ENCODE measurements around the gene PALD1.

PALD1 gene

GRCh38 chr10:70582793-70583668 lies 104.5 kb downstream of the PALD1 start:
- ChIA-PET POLR2A (no interaction called here), CTCF (no interaction called here)
- TF ChIP-seq SUZ12 (IDR thresholded peaks at IDR 0.05) (no peak), TARDBP (IDR thresholded peaks at IDR 0.05) (no peak), ARNT (IDR thresholded peaks at IDR 0.05) (no peak)
- TF ChIP-seq, protein P1, sequence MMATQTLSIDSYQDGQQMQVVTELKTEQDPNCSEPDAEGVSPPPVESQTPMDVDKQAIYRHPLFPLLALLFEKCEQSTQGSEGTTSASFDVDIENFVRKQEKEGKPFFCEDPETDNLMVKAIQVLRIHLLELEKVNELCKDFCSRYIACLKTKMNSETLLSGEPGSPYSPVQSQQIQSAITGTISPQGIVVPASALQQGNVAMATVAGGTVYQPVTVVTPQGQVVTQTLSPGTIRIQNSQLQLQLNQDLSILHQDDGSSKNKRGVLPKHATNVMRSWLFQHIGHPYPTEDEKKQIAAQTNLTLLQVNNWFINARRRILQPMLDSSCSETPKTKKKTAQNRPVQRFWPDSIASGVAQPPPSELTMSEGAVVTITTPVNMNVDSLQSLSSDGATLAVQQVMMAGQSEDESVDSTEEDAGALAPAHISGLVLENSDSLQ (IDR thresholded peaks at IDR 0.05): no peak
- no peak for DNase-seq (ENCODE audit: extremely low spot score)

DNA sequence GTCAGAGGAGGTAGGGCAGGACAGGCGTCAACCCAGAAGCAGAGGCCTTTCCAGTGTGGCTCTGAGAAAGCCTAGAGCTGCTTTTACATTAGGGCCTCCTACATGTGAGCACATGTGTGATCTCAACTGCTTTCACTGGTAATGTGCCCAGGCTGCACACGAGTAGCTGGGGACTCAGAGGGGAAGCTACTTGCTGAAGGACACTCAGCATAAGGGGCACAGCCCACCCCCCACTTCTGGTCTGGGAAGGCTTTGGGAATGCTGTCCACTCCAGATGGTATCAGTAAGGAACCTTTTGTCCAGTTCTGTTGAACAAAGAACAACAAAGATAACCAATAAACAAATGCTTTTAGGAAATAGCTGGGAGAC lies 105.1 kb downstream of the PALD1 start:
- TF ChIP-seq L3MBTL2 (conservative IDR thresholded peaks at IDR 0.05) (no peak), BHLHE40 (IDR thresholded peaks at IDR 0.05; ENCODE audit: borderline replicate concordance) (no peak), CTBP1 (IDR thresholded peaks at IDR 0.05; ENCODE audit: borderline replicate concordance) (no peak), ELF4 (IDR thresholded peaks at IDR 0.05) (no peak), LEF1 (IDR thresholded peaks at IDR 0.05; ENCODE audit: borderline replicate concordance) (no peak), ZNF384 (IDR thresholded peaks at IDR 0.05) (no peak), SUZ12 (IDR thresholded peaks at IDR 0.05) (no peak), TARDBP (IDR thresholded peaks at IDR 0.05) (no peak), SP1 (IDR thresholded peaks at IDR 0.05) (no peak), FOXA1 (IDR thresholded peaks at IDR 0.05) (no peak), FOXM1 (IDR thresholded peaks at IDR 0.05; ENCODE audit: borderline replicate concordance) (no peak), NFRKB (IDR thresholded peaks at IDR 0.05) (no peak), ARNT (IDR thresholded peaks at IDR 0.05) (no peak), HDGF (IDR thresholded peaks at IDR 0.05; ENCODE audit: borderline replicate concordance) (no peak), FOXK2 (IDR thresholded peaks at IDR 0.05) (no peak)
- TF ChIP-seq, protein P1 (IDR thresholded peaks at IDR 0.05): no peak
- ChIA-PET CTCF (interaction anchor here (0.7 kb wide), 1 partner anchor 15 kb away, joined by 3 read pairs; no protein-coding TSS in a partner anchor), POLR2A (no interaction called here)

GRCh38 chr10:70584366-70584765 lies 105.8 kb downstream of the PALD1 start:
- DNase-seq (ENCODE audit: extremely low spot score): no peak
- ChIA-PET POLR2A (no interaction called here), CTCF (interaction anchor here (0.7 to 1.3 kb wide), 2 partner anchors 14 to 25 kb away, joined by 3 to 4 read pairs; no protein-coding TSS in a partner anchor)
- no peak for TF ChIP-seq FOXA1 (IDR thresholded peaks at IDR 0.05)
- no peak for TF ChIP-seq NFRKB (IDR thresholded peaks at IDR 0.05)
- no peak for TF ChIP-seq BHLHE40 (IDR thresholded peaks at IDR 0.05; ENCODE audit: borderline replicate concordance)
- no peak for TF ChIP-seq ELF4 (IDR thresholded peaks at IDR 0.05)
- TF ChIP-seq HDGF (IDR thresholded peaks at IDR 0.05; ENCODE audit: borderline replicate concordance): no peak
- TF ChIP-seq TARDBP (IDR thresholded peaks at IDR 0.05): no peak
- no peak for TF ChIP-seq CTBP1 (IDR thresholded peaks at IDR 0.05; ENCODE audit: borderline replicate concordance)
- TF ChIP-seq, protein P1 (IDR thresholded peaks at IDR 0.05): no peak
- no peak for TF ChIP-seq ARNT (IDR thresholded peaks at IDR 0.05)
- no peak for TF ChIP-seq FOXK2 (IDR thresholded peaks at IDR 0.05)

More for the DNA sequence above, 105.1 kb downstream of the PALD1 start:
- no peak for DNase-seq (ENCODE audit: extremely low spot score)

DNA sequence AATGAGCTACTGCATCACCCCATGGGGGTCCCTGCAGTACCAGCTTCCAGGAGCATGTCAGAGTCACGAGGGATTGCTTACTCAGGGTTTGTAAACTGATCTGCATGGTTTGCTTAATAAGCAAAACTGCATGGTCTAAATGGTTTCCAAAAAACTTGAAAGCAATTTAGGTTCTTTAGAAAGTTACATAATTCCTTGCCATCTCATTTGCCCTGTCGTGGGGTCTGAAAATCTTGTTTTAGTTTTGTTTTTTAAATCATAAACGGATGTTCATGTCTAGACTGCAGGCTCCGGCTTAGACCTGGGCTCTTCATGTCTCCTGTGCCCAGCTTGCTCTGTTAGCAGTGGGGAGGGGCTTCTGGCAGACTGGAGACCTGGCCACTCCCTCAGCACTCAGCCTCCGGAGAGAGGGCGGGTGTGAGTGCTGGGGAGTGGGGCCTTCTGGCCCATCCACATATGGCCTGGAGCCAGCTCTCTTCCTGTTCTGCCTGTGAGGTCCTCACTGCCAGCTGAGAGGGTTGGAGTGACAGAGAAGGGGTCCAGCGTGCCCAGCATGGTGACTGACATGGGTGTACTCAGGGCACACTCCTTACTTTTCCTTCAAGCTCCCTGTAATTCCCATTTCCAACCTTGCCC lies 106.5 kb downstream of the PALD1 start:
- ChIA-PET POLR2A (no interaction called here), CTCF (interaction anchor here (1.3 kb wide), 1 partner anchor 26 kb away, joined by 4 read pairs; no protein-coding TSS in a partner anchor)
- peak; percentile 60 for DNase-seq (ENCODE audit: extremely low spot score)
- TF ChIP-seq SP1 (IDR thresholded peaks at IDR 0.05) (no peak), L3MBTL2 (conservative IDR thresholded peaks at IDR 0.05) (no peak), FOXK2 (IDR thresholded peaks at IDR 0.05) (no peak), ZNF384 (IDR thresholded peaks at IDR 0.05) (no peak), NFRKB (IDR thresholded peaks at IDR 0.05) (no peak), FOXM1 (IDR thresholded peaks at IDR 0.05; ENCODE audit: borderline replicate concordance) (no peak), SUZ12 (IDR thresholded peaks at IDR 0.05) (no peak), HDGF (IDR thresholded peaks at IDR 0.05; ENCODE audit: borderline replicate concordance) (no peak), BHLHE40 (IDR thresholded peaks at IDR 0.05; ENCODE audit: borderline replicate concordance) (no peak), TARDBP (IDR thresholded peaks at IDR 0.05) (no peak), CTBP1 (IDR thresholded peaks at IDR 0.05; ENCODE audit: borderline replicate concordance) (no peak)
- TF ChIP-seq, protein P1 (IDR thresholded peaks at IDR 0.05): no peak

DNA sequence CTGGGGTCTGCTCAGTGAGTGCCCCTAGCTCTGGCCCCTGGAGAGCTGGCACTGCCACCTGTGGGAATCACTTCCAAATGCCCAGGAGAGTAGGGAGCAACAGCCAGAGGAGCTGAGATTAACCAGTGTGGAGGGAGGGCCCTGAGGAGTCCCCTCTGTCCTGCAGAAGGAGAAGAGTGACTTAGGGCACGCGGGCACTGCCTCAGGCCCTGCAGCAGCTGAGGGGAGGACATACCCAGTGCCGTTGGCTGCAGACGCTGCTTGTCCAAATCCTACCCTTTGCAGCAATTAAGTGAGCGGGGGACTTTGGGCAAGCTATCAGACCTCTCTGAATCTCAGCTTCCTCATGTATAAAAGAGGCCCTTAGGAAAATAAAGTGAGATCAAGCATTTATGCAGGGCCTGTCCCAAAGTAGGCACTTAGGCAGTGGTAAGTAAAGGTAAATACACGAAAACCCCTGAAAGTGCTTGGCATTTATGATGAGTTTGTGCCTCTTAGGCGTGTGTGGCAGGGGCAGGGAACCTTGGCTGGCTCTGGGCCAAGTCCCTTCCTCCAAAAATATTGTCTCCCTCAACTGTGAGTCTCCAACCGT lies 107.1 kb downstream of the PALD1 start:
- DNase-seq (ENCODE audit: extremely low spot score): no peak
- POLR2A ChIA-PET: no interaction called here
- CTCF ChIA-PET: interaction anchor here (1.3 kb wide), 1 partner anchor 26 kb away, joined by 4 read pairs; no protein-coding TSS in a partner anchor
- no peak for TF ChIP-seq NFRKB (IDR thresholded peaks at IDR 0.05)
- no peak for TF ChIP-seq SP1 (IDR thresholded peaks at IDR 0.05)
- no peak for TF ChIP-seq ARNT (IDR thresholded peaks at IDR 0.05)
- no peak for TF ChIP-seq ZNF384 (IDR thresholded peaks at IDR 0.05)
- TF ChIP-seq, protein P1 (IDR thresholded peaks at IDR 0.05): no peak
- no peak for TF ChIP-seq LEF1 (IDR thresholded peaks at IDR 0.05; ENCODE audit: borderline replicate concordance)
- no peak for TF ChIP-seq TARDBP (IDR thresholded peaks at IDR 0.05)
- TF ChIP-seq BHLHE40 (IDR thresholded peaks at IDR 0.05; ENCODE audit: borderline replicate concordance): no peak
- TF ChIP-seq SUZ12 (IDR thresholded peaks at IDR 0.05): no peak
- TF ChIP-seq FOXM1 (IDR thresholded peaks at IDR 0.05; ENCODE audit: borderline replicate concordance): no peak
- TF ChIP-seq FOXK2 (IDR thresholded peaks at IDR 0.05): no peak
- TF ChIP-seq CTBP1 (IDR thresholded peaks at IDR 0.05; ENCODE audit: borderline replicate concordance): no peak
- TF ChIP-seq ELF4 (IDR thresholded peaks at IDR 0.05): no peak

All from HEK293T (cell line).